Pancreas (tissue), 10 donors: ENCODE data around the gene FAM83F. TPM values are rescaled to one million over a fixed set of nuclear protein-coding genes. Genes with fewer than 3 reads are reported as not detected.

Experiments
- ATAC-seq, 4 donors: fragments of 200-7000 bp; cut with Tn5 transposase; one replicate each; pipeline versions ENCODE4 v1.8.0 to v1.9.1; 2020; ENCODE audit warnings: mild to moderate bottlenecking in 4 of 4, moderate library complexity in 4 of 4
- DNase-seq, 6 donors: peaks; one replicate each; pipeline ENCODE4 v3.0.0-alpha.2; 2020
- FAIRE-seq: peaks from 2 replicates; lab custom pipeline; 2012; peaks lifted over from hg19 to GRCh38; lab: Jason Lieb, UNC
- H3K27ac ChIP-seq, 4 donors: fragments of 200-600 bp; sonication (generic); 1 replicate in 3 of 4; 2 replicates in 1 of 4; pipeline versions ENCODE4 v1.5.0 to v1.8.0; 2020
- H3K27me3 ChIP-seq, 4 donors: fragments of 200-600 bp; one replicate each; pipeline ENCODE4 v1.8.0; 2021
- H3K36me3 ChIP-seq, 3 donors: fragments of 200-600 bp; sonication (generic) in 1 of 3; one replicate each; pipeline versions ENCODE4 v1.5.0 to v1.8.0; 2020 to 2021
- H3K4me1 ChIP-seq, 3 donors: fragments of 200-600 bp; one replicate each; pipeline ENCODE4 v1.8.0; 2021
- H3K4me3 ChIP-seq, 4 donors: fragments of 200-600 bp; sonication (generic) in 2 of 4; one replicate each; pipeline versions ENCODE4 v1.5.0 to v1.8.0; 2020 to 2021
- H3K9me3 ChIP-seq, 4 donors: fragments of 200-600 bp; one replicate each; pipeline ENCODE4 v1.8.0; 2021
- WGBS, 2 donors: extraction: QIAGEN DNeasy Blood & Tissue Kit; methylation state at CpG; one replicate each; pipeline ENCODE4 v1.1.7; 2013; 5-methylcytosine and 5-hydroxymethylcytosine counted together
- intact Hi-C, 3 donors: fragments of 100-400 bp; cut with DNase I; formaldehyde crosslinking; loops; one replicate each; pipeline versions ENCODE4 v1.11.1 to v1.14.2; 2022
- polyA plus RNA-seq, 2 donors: library from polyadenylated mRNA; stranded (reverse); fragments of 200-250 nt; gene quantifications; one replicate each; pipeline ENCODE4 v1.2.3, GENCODE V29; 2013
- total RNA-seq, 6 donors: library from RNA; stranded (reverse); fragmentation: NEBNext Ultra II Directional in 4 of 6; extraction: Animal tissue kit (Norgen Biotek cat#: 25700) in 4 of 6; gene quantifications; one replicate each; pipeline versions ENCODE4 v1.2.1 to v1.2.4, GENCODE V29; 2021 to 2023
- TF ChIP-seq, protein P1 (sequence below), 4 donors: fragments of 200-600 bp; sonication (generic) in 3 of 4; IDR thresholded peaks; one replicate each; pipeline versions ENCODE4 v1.5.0 to v1.8.0; 2021; ENCODE audit warnings: antibody characterized with exemption in 4 of 4
- donor health status: healthy with polysubstance abuse.
- donor health status: DM: no; HTN: no; CAD: no; lungs with moderate emphysema.
- donor health status: DM: no; HTN: no; CAD: no.
- donor health status: control.
- donor health status: control.
- donor health status: Bipolar disorder and iron deficiency.
- donor health status: DM: yes; HTN: yes; CAD: no.
- donor health status: DM: no; HTN: no; CAD: no.
- donor health status: DM: no; HTN: no; CAD: no.
- donor health status: DM: yes; HTN: yes; CAD: no.

The FAM83F gene
- total and polyA plus RNA-seq, 8 donors: 4.9 to 19.8 (median 15.5) TPM

DNA sequence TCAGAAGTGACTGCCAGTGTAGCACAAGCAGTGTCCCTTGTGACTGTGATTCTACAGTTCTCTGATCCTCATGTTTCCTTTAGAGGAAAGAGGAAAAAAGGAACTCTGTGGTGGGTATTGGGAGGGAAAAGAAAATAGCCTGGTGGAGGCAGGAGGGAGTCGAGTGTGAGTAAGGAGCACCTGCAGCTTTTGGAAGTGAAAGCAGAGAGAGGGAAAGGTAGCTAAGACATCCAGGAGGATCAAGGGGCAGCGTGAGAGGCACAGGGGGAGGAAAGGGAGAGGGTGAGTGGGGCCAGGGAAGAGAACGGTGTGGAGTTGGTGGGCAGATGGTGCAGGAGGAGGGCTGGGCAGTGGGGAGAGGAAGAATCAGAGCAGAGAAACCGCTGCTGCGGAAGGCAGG lies 22.1 kb upstream of the FAM83F start:
- no peaks in the 10 kb centered on the region for H3K36me3 ChIP-seq
- intact Hi-C loops: no loop called here
- ATAC-seq: no peak
- no peak overlapping the region for H3K27ac ChIP-seq
- WGBS, 2 donors: 74% methylated on average over 5 of the region's 5 CpGs
- TF ChIP-seq, protein P1, sequence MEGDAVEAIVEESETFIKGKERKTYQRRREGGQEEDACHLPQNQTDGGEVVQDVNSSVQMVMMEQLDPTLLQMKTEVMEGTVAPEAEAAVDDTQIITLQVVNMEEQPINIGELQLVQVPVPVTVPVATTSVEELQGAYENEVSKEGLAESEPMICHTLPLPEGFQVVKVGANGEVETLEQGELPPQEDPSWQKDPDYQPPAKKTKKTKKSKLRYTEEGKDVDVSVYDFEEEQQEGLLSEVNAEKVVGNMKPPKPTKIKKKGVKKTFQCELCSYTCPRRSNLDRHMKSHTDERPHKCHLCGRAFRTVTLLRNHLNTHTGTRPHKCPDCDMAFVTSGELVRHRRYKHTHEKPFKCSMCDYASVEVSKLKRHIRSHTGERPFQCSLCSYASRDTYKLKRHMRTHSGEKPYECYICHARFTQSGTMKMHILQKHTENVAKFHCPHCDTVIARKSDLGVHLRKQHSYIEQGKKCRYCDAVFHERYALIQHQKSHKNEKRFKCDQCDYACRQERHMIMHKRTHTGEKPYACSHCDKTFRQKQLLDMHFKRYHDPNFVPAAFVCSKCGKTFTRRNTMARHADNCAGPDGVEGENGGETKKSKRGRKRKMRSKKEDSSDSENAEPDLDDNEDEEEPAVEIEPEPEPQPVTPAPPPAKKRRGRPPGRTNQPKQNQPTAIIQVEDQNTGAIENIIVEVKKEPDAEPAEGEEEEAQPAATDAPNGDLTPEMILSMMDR (IDR thresholded peaks at IDR 0.05): no peak
- no peaks in the 10 kb centered on the region for H3K27me3 ChIP-seq
- no peak for FAIRE-seq
- H3K9me3 ChIP-seq: no peaks in the 10 kb centered on the region
- DNase-seq: no peak
- H3K4me3 ChIP-seq: no peak overlapping the region
- H3K4me1 ChIP-seq: peaks cover 0 to 3% (median 0%) of the 10 kb centered on the region in 3 donors

DNA sequence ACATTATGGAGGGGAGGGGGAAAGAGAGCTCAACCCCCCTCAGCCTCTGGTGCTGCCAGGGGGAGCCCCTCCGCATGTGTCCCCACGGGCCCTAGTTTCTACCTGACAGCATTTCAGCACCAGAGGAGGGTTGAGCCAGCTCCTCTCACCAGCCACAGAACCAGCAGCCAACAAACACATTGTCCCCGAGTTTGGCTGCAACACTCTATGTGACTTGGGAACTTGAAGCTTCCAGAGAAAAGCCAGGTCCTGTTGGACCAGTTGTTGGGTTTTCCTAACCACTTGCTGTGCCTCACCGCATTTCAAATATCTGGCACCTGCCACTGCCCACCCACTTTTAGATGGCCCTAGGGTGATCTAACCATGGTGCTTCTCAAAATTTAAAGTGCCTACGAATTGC lies 21.1 kb upstream of the FAM83F start:
- DNase-seq (no peak), ATAC-seq (no peak), FAIRE-seq (no peak)
- TF ChIP-seq, protein P1 (IDR thresholded peaks at IDR 0.05): no peak
- no peaks in the 10 kb centered on the region for H3K36me3 ChIP-seq
- no peaks in the 10 kb centered on the region for H3K27me3 ChIP-seq
- H3K4me3 ChIP-seq: no peak overlapping the region
- WGBS, 2 donors: 68 to 71% methylated on average over 5 of the region's 5 CpGs
- peaks cover 0 to 3% (median 0%) of the 10 kb centered on the region in 3 donors for H3K4me1 ChIP-seq
- H3K27ac ChIP-seq: no peak overlapping the region
- H3K9me3 ChIP-seq: no peaks in the 10 kb centered on the region
- intact Hi-C loops: no loop called here

DNA sequence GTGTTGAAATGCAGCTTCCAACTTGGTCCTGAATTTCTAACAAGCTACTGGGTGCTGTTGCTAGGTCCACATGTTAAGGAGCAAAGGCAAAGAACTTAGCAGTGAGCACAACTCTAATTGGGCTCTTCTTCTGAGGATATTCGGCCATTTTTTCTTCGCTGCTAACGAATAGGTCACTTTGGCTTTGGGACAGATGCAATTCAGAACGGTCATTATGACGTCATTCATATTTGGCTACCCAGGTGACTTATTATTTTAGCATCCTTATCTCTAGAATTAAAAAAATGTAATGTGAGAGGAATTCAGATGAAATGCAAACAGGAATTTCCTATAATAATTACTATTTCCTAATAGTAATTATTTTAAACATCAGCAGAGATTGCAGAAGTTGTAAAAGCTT lies 20.7 kb upstream of the FAM83F start:
- TF ChIP-seq, protein P1 (IDR thresholded peaks at IDR 0.05): no peak
- intact Hi-C loops: no loop called here
- no peaks in the 10 kb centered on the region for H3K4me1 ChIP-seq
- no peaks in the 10 kb centered on the region for H3K36me3 ChIP-seq
- no peak overlapping the region for H3K4me3 ChIP-seq
- FAIRE-seq: no peak
- no peaks in the 10 kb centered on the region for H3K27me3 ChIP-seq
- no peak for ATAC-seq
- H3K9me3 ChIP-seq: no peaks in the 10 kb centered on the region
- WGBS, 2 donors: 45 to 58% methylated on average over 5 of the region's 5 CpGs
- no peak for DNase-seq
- no peak overlapping the region for H3K27ac ChIP-seq

DNA sequence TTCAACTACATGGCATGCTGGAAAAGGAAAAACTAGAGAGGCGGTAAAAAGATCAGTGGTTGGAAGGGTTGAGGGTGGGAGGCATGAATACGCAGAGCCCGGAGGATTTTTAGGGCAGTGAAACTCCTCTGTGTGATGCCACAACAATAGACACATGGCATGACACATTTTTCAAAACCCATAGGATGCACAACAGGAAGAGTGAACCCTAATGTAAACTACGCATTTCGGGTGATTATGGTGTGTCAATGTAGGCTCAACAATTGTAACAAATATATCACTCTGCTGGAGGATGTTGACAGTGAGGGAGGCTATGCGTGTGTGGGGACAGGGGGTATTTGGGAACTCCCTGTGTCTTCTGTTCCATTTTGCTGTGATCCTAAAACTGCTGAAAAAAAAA lies 15.7 kb upstream of the FAM83F start:
- no peaks in the 10 kb centered on the region for H3K4me1 ChIP-seq
- H3K27me3 ChIP-seq: no peaks in the 10 kb centered on the region
- intact Hi-C loops: no loop called here
- no peak overlapping the region for H3K4me3 ChIP-seq
- FAIRE-seq (no peak), DNase-seq (no peak), ATAC-seq (no peak)
- no peak overlapping the region for H3K27ac ChIP-seq
- WGBS, 2 donors: 80 to 83% methylated on average over 6 of the region's 6 CpGs
- H3K36me3 ChIP-seq: no peaks in the 10 kb centered on the region
- TF ChIP-seq, protein P1 (IDR thresholded peaks at IDR 0.05): no peak
- no peaks in the 10 kb centered on the region for H3K9me3 ChIP-seq

DNA sequence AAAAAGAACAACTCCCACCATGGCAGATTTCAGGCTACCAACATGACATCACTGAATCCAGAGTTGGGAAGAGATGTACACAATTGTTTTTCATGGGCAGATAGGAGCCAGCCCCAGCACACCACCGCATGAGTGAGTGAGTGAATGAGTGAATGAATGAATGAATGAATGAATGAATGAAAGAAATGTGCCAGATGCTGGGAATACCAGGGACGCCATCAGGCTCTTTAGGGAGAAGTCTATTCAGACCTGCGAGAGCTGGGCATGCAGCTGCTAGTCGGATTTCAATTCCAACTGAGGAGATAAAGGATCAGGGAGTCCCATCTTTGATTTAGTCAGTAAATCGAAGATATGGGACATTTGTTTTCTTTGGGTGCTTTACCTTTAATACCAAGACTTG lies 15.3 kb upstream of the FAM83F start:
- WGBS, 2 donors: 78 to 82% methylated on average over 5 of the region's 5 CpGs
- Histone ChIP-seq H3K4me3 (no peak overlapping the region), H3K9me3 (no peaks in the 10 kb centered on the region), H3K27ac (no peak overlapping the region), H3K36me3 (no peaks in the 10 kb centered on the region), H3K4me1 (no peaks in the 10 kb centered on the region), H3K27me3 (no peaks in the 10 kb centered on the region)
- DNase-seq: no peak
- intact Hi-C loops: no loop called here
- FAIRE-seq: no peak
- TF ChIP-seq, protein P1 (IDR thresholded peaks at IDR 0.05): no peak
- no peak for ATAC-seq
